GM11168 (cell line): ENCODE measurements around the gene TMEM43.
"Not testable (repeated sequence)": the region's sequence is repeated elsewhere in the genome, so short reads cannot be mapped to it uniquely, and the experiment has no call there.

Experiments used
- in situ Hi-C: fragments of 300-500 bp; cut with MboI; formaldehyde crosslinking; loops from one replicate; pipeline ENCODE4 v1.12.0; 2022; ENCODE audit warnings: low sequenced_read_pairs; ENCODE audit not compliant: unreplicated experiment

The TMEM43 gene, protein sequence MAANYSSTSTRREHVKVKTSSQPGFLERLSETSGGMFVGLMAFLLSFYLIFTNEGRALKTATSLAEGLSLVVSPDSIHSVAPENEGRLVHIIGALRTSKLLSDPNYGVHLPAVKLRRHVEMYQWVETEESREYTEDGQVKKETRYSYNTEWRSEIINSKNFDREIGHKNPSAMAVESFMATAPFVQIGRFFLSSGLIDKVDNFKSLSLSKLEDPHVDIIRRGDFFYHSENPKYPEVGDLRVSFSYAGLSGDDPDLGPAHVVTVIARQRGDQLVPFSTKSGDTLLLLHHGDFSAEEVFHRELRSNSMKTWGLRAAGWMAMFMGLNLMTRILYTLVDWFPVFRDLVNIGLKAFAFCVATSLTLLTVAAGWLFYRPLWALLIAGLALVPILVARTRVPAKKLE

DNA sequence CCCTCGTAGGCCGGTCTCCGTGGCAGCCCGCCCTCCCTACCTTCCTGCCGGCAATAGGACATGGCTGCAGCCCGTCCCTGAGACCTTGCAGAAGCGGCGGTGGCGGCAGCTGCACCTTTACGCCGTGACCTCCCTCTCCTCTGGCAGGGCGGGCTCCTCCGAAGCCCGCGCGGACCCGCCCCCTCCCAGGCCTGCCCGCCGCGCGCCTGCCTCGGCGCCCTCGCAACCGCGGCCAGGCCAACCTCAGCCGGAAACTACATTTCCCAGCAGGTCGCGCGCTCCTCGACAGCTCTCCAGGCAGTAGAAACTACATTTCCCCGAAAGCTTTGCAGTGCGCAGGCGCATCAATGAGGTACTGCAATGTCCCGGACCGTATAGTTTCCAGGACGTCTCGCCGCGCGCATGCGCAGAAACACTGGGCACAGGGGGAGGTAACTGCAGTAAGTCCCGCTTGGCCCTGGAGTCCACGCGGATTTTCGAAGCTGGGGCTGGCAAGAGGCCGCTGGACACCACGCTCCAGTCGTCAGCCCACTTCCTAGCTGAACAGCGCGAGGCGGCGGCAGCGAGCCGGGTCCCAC is at the start of gene TMEM43, which contains the start of gene CHCHD4:
Gene TMEM43, plus strand, starts transcription at position 438 of the 578 bp plus-strand sequence. CDS start 142 bp downstream, outside the sequence.
Gene CHCHD4, minus strand, starts transcription at position 256 of the 578 bp plus-strand sequence. Its CDS starts 194 bp downstream, at position 62.
- in situ Hi-C loops: no loop called here

DNA sequence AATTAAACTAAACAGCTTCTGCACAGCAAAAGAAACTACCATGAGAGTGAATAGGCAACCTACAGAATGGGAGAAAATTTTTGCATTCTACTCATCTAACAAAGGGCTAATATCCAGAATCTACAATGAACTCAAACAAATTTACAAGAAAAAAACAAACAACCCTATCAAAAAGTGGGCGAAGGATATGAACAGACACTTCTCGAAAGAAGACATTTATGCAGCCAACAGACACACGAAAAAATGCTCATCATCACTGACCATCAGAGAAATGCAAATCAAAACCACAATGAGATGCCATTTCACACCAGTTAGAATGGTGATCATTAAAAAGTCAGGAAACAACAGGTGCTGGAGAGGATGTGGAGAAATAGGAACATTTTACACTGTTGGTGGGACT is 49.6 kb upstream of the TMEM43 start:
- in situ Hi-C loops: not testable (repeated sequence)

DNA sequence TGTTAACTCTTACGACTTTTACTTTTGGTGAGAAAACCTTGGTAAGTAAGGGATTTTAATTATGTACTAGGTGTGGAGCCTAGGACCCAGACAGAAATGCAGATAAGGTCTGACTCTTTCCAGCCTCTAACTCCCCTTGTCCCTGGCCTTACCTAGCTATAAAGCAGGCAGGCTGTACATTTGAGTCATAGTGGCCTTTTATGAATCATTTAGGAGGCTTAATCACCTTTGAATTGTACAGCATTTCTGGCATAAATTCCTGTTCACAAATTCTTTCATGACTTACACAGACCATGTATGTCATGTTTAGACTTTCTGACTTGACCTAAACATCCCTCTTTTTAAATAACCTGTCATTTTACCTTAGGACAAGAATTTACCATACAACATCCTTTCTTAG is 47.5 kb upstream of the TMEM43 start:
- in situ Hi-C loops: no loop called here

DNA sequence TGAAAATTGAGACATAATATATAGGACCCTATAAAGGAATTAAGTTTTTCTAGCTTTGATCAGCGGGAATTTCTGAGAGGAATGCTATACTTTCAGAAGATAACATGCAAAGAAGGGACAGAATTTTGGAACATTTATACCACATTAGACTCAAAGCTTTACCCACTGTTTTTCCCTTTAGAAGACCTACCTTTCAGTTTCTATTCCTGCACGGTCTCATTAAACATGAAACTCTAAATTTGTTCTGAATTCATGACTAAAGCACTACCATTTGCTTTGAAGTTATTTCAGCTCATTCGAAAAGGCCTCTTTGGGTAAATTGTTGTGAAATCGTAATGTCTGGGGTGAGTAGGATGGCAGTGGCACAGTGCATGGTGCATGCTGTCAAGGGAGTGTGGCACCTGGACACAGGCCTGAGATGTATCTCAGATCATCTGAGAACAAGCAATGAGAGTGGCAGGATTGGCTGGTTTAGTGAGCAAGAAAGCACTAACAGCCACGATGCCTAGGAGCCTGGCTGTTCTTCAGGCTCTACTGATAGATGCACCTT is 42.7 kb upstream of the TMEM43 start:
- in situ Hi-C loops: no loop called here

DNA sequence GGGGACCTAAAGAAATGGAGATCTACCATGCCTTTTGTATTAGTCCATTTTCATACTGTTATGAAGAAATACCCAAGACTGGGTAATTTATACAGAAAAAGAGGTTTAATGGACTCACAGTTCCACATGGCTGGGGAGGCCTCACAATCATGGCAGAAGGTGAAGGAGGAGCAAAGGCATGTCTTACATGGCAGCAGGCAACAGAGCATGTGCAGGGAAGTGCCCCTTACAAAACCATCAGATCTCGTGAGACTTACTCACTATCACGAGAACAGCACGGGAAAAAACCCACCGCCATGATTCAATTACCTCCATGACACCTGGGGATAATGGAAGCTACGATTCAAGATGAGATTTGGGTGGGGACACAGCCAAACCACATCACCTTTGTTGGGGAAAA is 37.4 kb upstream of the TMEM43 start:
- in situ Hi-C loops: not testable (repeated sequence)

DNA sequence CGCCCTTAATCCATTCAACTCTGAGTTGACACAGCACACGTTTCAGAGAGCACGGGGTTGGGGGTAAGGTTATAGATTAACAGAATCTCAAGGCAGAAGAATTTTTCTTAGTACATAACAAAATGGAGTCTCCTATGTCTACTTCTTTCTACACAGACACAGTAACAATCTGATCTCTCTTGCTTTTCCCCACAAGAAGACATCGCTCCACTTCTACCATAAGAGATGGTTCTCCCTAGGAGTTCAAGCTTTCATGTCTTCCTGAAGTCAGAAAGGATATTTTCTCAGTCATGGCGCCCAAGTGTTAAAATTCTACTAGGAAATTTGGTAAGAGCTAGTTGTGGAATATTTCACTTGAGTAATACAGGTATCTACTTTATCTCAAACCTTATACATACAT is 32.9 kb upstream of the TMEM43 start:
- in situ Hi-C loops: not testable (repeated sequence)

DNA sequence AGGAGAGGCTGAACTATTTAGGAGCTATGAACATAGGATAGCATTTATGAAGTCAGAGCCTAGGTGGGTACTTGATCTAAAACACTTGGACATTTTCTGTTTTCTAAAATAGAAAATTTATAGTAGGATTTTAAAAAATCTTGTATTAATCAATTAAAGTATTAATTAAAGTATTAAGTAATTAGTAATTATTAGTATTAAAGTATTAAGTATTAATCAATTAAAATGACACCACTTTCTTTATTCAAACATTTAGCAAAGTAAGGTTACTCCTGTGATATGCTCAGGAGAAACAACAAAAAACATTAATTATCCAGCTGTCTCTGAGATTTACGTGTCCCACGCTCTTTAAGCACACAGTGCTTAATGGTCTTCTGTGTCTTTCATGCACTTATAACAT is 32.4 kb upstream of the TMEM43 start:
- in situ Hi-C loops: no loop called here

DNA sequence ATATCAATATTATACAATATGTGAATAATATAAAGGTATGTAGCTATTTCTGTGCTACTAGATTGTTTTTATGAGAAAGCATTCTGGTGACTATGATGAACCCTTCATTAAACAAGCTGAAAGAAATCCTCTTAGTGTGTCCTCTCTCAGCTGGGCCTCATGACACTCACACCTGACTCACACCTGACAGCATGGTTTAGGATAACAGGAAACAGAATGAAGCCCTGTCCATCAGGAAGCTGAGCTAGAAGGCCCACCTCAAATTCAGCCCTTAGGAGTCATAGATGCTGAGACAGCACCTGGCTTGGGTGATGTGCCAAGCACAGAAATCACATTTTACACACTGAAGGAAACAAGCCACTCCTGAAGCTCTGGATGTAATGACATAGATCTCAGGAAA is 31.0 kb upstream of the TMEM43 start:
- in situ Hi-C loops: no loop called here

DNA sequence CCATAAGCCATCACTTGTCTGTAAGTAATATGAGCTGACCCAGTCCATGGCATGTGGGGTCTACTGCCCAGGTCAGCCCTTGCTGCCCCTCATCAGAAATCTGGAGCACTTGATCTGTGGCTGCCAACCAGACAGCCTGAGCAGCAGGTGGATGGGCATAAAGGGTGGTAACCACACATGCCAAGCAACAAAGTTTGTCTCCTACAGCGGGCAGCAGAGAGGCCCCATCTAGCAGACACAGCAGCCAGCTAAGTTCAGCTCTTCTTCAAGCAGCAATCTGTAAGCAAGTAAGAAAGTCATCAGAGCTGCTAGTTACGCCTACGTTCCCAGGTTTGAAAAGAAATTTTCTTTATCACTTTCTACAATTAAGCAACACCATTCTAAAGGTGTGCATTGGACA is 28.1 kb upstream of the TMEM43 start:
- in situ Hi-C loops: no loop called here

DNA sequence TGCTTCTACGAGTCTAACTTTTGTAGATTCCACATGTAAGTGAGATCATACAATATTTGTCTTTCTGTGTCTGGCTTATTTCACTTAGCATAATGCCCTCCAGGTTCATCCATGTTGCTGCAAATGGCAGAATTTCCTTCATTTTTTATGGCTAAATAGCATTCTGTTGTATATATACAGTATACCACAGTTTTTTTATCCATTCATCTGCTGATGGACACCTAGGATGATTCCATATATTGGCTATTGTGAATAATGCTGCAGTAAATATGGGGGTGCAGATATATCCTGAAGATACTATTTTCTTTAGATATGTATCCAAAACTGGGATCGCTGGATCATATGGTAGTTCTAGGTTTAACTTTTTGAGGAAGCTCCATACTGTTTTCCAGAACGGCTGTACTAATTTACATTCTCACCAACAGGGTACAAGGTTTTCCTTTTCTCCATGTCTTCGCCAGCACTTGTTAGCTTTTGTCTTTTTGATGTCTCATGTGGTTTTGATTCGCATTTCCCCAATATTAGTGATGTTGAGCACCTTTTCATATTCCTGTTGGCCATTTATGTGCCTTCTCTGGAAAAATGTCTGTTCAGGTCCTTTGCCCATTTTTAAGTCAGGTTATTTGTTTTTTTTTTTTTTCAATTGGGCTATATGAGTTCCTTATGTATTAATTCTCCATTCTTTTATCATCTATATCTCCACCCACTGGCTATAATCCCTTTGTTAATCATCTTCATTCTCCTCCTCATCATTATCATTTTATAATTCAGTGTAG is 27.0 kb upstream of the TMEM43 start:
- in situ Hi-C loops: no loop called here

DNA sequence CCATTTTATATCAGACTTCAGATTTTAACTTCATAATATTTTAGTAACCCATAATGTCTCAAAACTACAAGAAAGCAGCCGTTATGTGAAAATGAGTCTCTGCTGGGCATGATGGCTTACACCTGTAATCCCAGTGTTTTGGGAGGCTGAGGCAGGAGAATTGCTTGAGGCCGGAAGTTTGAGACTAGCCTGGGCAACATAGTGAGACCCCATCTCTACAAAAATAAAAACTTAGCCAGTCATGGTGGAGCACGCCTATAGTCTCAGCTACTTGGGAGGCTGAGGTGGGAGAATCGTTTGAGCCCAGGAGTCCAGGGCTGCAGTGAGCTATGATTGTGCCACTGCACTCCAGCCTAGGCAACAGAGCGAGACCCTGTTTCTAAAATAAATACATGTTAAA is 15.0 kb upstream of the TMEM43 start:
- in situ Hi-C loops: not testable (repeated sequence)

DNA sequence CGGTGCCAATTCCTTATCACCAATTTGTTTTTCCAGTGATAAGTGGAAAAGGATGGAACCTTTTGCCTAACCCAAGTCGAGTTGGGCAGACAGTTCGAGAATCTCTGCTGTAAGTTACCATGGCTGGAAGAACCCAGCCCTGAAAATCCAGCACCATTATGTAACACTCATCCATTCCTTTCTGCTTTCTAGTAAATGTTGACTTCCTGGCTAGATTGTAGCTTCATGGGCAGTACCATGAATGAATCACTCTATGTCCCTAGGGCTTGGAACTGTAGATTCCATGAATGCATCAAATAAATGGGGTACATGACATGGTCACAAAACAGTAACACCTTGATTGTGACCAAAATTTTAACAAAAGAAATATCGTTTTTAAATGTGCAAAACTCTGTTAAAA is 14.2 kb upstream of the TMEM43 start:
- in situ Hi-C loops: no loop called here

DNA sequence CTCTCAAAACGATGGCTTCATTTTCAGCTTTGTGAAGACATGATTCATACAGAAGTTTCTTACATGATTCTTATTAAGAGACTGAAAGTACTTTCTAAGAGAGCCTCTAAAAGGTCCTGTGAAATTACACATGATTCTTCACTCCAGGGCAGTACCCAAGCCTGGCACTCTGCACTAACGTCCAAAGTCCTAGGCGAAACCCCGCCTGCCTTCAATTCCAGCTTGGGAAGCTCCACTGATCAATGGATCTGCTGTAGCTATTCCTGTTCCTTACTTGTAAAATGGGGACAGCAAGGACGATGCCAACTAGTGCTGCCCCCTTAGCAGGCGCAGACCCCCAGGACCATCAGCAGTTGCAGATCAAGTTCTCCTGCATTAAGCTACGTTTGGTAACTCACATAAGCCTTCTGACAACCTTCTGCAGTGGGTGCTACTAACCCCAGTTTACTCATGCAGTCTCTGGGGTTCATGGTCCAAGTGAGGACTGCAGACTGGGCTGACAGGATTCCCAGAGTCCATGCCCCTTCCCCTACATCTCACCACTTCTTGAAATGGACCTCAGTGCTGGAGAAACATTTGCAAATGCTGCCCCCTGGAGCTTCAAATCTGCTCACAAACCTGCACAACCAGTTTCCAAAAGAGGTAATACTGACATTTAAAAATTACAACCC is 10.8 kb upstream of the TMEM43 start:
- in situ Hi-C loops: no loop called here

DNA sequence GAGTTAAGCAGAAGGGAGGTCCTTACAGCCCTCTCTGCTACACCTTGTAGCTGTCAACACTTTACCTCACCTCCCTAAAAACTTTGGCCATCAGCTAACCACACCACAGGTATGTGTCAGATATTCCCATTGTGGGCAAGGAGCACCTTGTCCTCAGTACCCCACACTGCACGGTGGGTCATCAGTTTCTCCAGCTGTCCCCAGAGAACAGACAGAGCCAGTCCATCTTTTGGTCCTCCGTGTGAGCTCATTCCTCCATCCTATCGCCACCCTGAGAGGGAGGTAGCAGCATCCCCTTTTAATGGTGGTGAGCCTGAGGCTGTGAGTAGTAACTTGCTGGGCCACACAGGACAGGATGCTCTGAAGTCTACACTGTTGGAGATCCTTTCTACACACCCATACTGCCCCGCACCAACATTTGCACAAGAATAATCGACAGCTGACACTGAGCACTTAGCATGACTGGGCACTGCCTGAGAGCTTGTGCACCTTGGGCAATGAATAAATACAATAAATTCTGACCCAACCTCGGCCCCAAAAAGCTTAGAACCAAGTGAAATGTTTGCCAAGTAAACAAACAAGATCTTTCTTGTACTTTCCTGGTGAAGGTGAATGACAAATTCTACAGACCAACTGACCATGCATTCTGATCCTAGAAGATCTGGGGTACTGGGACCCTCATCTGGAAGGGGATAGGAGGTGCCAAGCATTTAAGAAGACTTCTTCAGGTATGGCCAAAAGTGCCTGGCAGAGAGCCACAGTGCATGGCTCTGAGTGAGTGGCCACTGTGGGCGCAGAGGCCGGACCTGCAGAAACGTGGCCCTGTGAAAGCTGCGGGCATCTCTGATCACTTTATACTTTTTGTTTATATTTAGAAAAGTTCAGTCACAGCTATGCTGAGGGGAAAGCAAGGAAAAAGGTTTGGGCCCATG is 7.1 kb upstream of the TMEM43 start:
- in situ Hi-C loops: no loop called here

DNA sequence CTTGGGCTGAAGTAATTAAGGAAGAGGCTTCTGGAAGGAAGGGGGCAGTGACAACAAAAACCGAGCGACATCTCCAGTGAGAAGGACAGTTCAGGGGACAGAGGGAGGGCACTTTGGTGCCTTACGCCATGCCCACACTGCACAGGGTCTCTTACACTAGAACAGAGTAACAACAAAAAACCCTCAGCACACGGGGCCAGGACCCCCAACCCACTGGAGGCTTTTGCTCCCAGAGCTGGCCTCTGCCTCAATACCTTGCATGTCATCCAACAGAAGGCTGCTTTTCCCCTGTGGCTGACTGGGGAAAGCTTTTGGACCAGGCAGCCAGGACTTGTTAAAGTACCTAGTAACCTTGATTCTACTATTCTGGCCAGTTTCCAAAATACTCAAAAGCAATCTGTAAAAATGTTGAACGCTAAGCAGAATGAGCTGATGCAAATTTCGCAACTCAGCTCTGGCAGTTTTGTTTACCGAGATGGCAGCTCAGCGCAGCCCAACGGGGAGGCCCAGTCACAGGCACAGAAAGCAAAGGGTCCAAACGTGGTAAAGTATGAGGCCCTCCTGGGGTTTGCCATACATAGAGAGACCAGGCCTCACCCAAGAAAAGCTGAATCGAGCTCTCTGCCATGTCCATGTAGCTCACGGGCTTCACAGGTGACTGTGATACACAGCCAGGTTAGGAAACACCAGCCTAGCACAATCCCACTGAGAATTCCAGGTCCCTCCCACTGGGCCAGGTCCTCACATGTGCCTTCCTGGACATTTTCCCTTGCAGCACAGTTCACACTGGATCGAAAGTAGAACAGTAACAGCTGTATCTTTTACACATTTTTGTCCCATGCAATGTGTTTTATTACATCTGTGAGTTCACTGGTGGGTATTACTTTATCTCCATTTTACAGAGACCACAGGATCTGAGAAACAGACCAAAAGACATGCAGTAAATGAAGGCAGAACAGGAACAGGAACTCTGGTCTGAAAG is 6.2 kb upstream of the TMEM43 start:
- in situ Hi-C loops: no loop called here

DNA sequence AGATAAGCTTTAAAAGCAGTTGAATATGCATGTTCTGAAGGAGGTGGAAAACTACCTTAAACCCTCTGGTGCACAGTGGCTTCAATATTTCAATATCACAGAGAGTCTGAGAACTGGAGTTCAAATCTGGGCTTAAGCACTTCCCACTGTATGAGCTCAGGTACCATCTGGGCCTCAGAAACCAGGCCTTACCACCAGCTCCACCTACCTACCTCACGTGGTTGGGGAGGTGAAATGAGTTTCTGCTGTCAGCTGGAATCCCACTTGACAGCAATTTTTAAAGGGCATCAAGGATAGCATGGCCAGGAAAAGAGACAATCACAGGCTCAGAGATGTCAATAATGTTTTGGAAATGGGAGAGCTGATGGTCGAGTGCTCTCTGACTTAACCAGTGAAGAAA is 5.2 kb upstream of the TMEM43 start:
- in situ Hi-C loops: no loop called here

DNA sequence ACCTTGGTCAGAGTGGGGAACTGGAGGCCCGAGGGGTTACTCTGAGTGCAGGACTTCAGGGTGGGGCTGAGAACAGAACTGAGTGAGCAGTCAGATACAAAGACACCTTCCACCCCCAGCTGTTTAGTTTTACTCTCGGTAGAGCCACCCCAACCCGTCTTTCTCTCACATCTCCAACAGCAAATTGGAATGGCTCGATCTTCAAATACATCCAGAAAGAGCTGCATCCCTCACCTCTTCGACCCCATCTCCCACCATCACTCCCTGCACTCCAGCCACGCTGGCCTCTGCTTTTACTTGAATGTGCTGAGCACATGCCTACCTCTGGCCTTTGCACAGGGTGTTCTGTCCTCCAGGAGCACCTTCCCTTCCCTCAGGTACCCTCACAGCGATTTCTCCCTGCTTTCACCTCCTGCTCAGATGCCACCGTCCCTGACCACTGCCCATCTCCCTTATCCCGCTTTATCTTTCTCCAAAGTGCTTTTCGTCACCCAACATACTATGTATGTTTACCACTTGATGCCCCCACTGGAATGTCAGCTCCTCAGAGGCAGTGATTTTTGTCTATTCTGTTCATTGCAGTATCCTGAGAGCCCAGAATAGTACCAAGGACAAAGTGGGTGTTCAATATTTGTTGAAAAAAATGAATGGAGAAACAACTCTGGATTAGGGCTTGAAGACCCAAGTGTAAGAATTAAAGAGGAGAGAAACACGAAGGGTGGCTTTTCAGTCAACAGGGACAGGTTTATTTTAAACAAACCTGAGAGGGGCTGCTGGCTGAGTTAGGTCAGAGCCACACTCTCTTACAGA is 4.5 kb upstream of the TMEM43 start:
- in situ Hi-C loops: no loop called here
